GM23338 (cell line): Measurements from ENCODE around the gene NUPR1. TPM values are rescaled to one million over a fixed set of nuclear protein-coding genes. Genes with fewer than 3 reads are reported as not detected.

Source experiments
- ATAC-seq: fragments of 200-7000 bp; cut with Tn5 transposase; 3 replicates; pipeline ENCODE4 v1.9.1; 2020
- DNase-seq: peaks from one replicate; pipeline ENCODE4 v3.0.0-alpha.2; 2015; ENCODE audit warnings: low spot score
- H2AFZ ChIP-seq: fragments of 200-600 bp; sonication (generic); 2 replicates; pipeline ENCODE4 v1.8.0; 2016; ENCODE audit warnings: antibody characterized with exemption, mild to moderate bottlenecking, moderate library complexity
- H3F3A ChIP-seq: fragments of 200-600 bp; sonication (generic); replicated peaks from 2 replicates; pipeline ENCODE4 v1.8.0; 2017; ENCODE audit warnings: antibody characterized with exemption, mixed run types, low read depth
- H3K27ac ChIP-seq: fragments of 200-600 bp; sonication (generic); 2 replicates; pipeline ENCODE4 v1.6.1; 2016; ENCODE audit warnings: low read depth
- H3K27me3 ChIP-seq: fragments of 200-600 bp; sonication (generic); 2 replicates; pipeline ENCODE4 v1.8.0; 2016; ENCODE audit warnings: mild to moderate bottlenecking, mixed run types, moderate library complexity; ENCODE audit not compliant: insufficient read depth
- H3K36me3 ChIP-seq: fragments of 200-600 bp; sonication (generic); 2 replicates; pipeline ENCODE4 v1.8.0; 2016; ENCODE audit warnings: mild to moderate bottlenecking; ENCODE audit not compliant: insufficient read depth
- H3K4me1 ChIP-seq: fragments of 200-600 bp; sonication (generic); 2 replicates; pipeline ENCODE4 v1.8.0; 2016; ENCODE audit warnings: mild to moderate bottlenecking, moderate library complexity; ENCODE audit not compliant: insufficient read depth
- H3K4me2 ChIP-seq: fragments of 200-600 bp; sonication (generic); 2 replicates; pipeline ENCODE4 v1.7.1; 2017; ENCODE audit warnings: mixed run types
- H3K4me3 ChIP-seq: fragments of 200-600 bp; sonication (generic); 2 replicates; pipeline ENCODE4 v1.6.1; 2016; ENCODE audit warnings: mixed run types
- H3K79me2 ChIP-seq: fragments of 200-600 bp; sonication (generic); replicated peaks from 2 replicates; pipeline ENCODE4 v1.8.0; 2017; ENCODE audit warnings: mild to moderate bottlenecking; ENCODE audit not compliant: insufficient read depth
- H3K9me2 ChIP-seq: fragments of 200-600 bp; sonication (generic); 2 replicates; pipeline ENCODE4 v1.8.0; 2017; ENCODE audit not compliant: insufficient read depth
- H4K20me1 ChIP-seq: fragments of 200-600 bp; sonication (generic); replicated peaks from 2 replicates; pipeline ENCODE4 v1.8.0; 2017; ENCODE audit warnings: mild to moderate bottlenecking; ENCODE audit not compliant: insufficient read depth
- H3K27ac Mint-ChIP-seq: 2 replicates; pipeline ENCODE4 v1.8.0; 2020; ENCODE audit warnings: inconsistent platforms, mild to moderate bottlenecking, moderate library complexity, mixed read lengths
- H3K27me3 Mint-ChIP-seq: 3 replicates; pipeline ENCODE4 v1.8.0; 2022; ENCODE audit warnings: low read depth, mild to moderate bottlenecking, moderate library complexity, mixed read lengths, inconsistent platforms; ENCODE audit not compliant: insufficient read depth, poor library complexity
- H3K36me3 Mint-ChIP-seq: 3 replicates; pipeline ENCODE4 v1.8.0; 2021; ENCODE audit warnings: low read depth, mild to moderate bottlenecking, inconsistent platforms, moderate library complexity, mixed read lengths
- H3K4me1 Mint-ChIP-seq: 3 replicates; pipeline ENCODE4 v1.8.0; 2020; ENCODE audit warnings: mild to moderate bottlenecking, inconsistent platforms, mixed read lengths
- H3K4me3 Mint-ChIP-seq: 3 replicates; pipeline ENCODE4 v1.8.0; 2021; ENCODE audit warnings: moderate library complexity, mild to moderate bottlenecking, inconsistent platforms, mixed read lengths
- H3K9me3 Mint-ChIP-seq: 3 replicates; pipeline ENCODE4 v1.8.0; 2020; ENCODE audit warnings: moderate library complexity, mild to moderate bottlenecking, inconsistent platforms, mixed read lengths
- CREB1 ChIP-seq: fragments of 250-450 bp; sonication (Bioruptor Pico); IDR thresholded peaks from 2 replicates; pipeline ENCODE4 v1.5.0; 2020; ENCODE audit warnings: low read depth, mild to moderate bottlenecking, moderate library complexity
- EZH2 ChIP-seq: fragments of 200-600 bp; sonication (generic); IDR thresholded peaks from one replicate; pipeline ENCODE4 v1.8.0; 2017; ENCODE audit warnings: antibody characterized with exemption, mild to moderate bottlenecking, low read depth; ENCODE audit not compliant: unreplicated experiment
- EZH2phosphoT487 ChIP-seq: fragments of 200-600 bp; sonication (generic); IDR thresholded peaks from one replicate; pipeline ENCODE4 v1.8.1; 2018; ENCODE audit warnings: antibody characterized with exemption; ENCODE audit not compliant: unreplicated experiment
- JUNB ChIP-seq: IDR thresholded peaks from one replicate; pipeline ENCODE4 v1.6.1; 2016; ENCODE audit warnings: antibody characterized with exemption; ENCODE audit not compliant: unreplicated experiment
- NANOG ChIP-seq: IDR thresholded peaks from 2 replicates; pipeline ENCODE4 v1.6.1; 2016; ENCODE audit warnings: antibody characterized with exemption, borderline replicate concordance
- POLR2AphosphoS5 ChIP-seq: IDR thresholded peaks from 2 replicates; pipeline ENCODE4 v1.6.1; 2016; ENCODE audit warnings: antibody characterized with exemption, low read depth
- STAT1 ChIP-seq: IDR thresholded peaks from one replicate; pipeline ENCODE4 v1.6.1; 2016; ENCODE audit warnings: antibody characterized with exemption; ENCODE audit not compliant: unreplicated experiment
- ZNF114 ChIP-seq: fragments of 250-450 bp; sonication (Bioruptor Pico); IDR thresholded peaks from 2 replicates; pipeline ENCODE4 v1.5.0; 2020; ENCODE audit warnings: mild to moderate bottlenecking, moderate library complexity
- ZNF331 ChIP-seq: fragments of 250-450 bp; sonication (Bioruptor Pico); IDR thresholded peaks from 2 replicates; pipeline ENCODE4 v1.5.0; 2020; ENCODE audit warnings: low read depth, mild to moderate bottlenecking, moderate library complexity
- polyA plus RNA-seq: library from polyadenylated mRNA; unstranded; fragments of >200 nt; fragmentation: Nextera tagmentation; extraction: Ambion mirVana; gene quantifications from 2 replicates; pipeline ENCODE4 v1.2.1, GENCODE V29; 2016
- total RNA-seq: library from RNA; depleted of rRNA; stranded (reverse); fragments of >200 nt; shearing (Covaris generic); gene quantifications from 2 replicates; pipeline ENCODE4 v1.2.3, GENCODE V29; 2014
- TF ChIP-seq, protein P1 (sequence below), 2 experiments: fragments of 200-600 bp in 1 of 2; sonication (generic) in 1 of 2; conservative IDR thresholded peaks; 2 replicates each; pipeline versions ENCODE4 v1.5.1 to v1.6.1; 2016 to 2017; ENCODE audit warnings: antibody characterized with exemption in 2 of 2, low read depth in 2 of 2, mild to moderate bottlenecking in 2 of 2, moderate library complexity in 1 of 2
- TF ChIP-seq, protein P2 (sequence below): IDR thresholded peaks from one replicate; pipeline ENCODE4 v1.6.1; 2018; ENCODE audit warnings: antibody characterized with exemption; ENCODE audit not compliant: unreplicated experiment
- TF ChIP-seq, protein P3 (sequence below): fragments of 250-450 bp; sonication (Bioruptor Pico); IDR thresholded peaks from 2 replicates; pipeline ENCODE4 v1.5.0; 2020; ENCODE audit warnings: mild to moderate bottlenecking, moderate library complexity
- TF ChIP-seq, protein P4 (sequence below): IDR thresholded peaks from 2 replicates; pipeline ENCODE4 v1.6.1; 2016; ENCODE audit warnings: antibody characterized with exemption

Gene NUPR1
- total and polyA plus RNA-seq, 2 experiments from 2014 or later = 0.03 to 0.48 TPM

DNA sequence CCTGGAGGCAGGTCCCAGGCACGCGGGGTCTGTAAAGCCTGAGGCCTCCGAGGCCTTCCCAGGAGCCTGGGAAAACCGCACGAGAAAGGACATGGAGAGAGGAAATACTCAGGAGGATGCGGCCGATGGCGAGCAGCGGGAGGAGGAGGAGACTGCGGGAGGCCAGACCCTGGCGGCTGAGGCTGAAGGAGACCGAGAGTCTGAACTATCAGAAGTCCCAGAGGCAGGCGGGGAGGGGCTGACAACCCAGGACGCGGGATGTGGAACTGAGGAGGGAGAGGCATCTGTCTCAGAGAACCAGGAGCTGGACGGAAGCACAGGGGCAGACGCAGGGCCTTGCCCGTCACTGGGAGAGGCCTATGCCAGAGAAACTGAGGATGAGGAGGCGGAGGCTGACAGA is 41.9 kb downstream of the NUPR1 start:
- Histone ChIP-seq H3K4me3 (no peak overlapping the region), H3K4me2 (no peak overlapping the region), H3K36me3 (no peaks in the 10 kb centered on the region), H3K4me1 (no peaks in the 10 kb centered on the region), H3K27me3 (no peaks in the 10 kb centered on the region), H3F3A (no peaks in the 10 kb centered on the region), H4K20me1 (no peaks in the 10 kb centered on the region), H2AFZ (no peak overlapping the region), H3K9me2 (no peaks in the 10 kb centered on the region), H3K79me2 (no peaks in the 10 kb centered on the region), H3K27ac (no peak overlapping the region)
- DNase-seq = no peak
- Mint-ChIP-seq H3K27me3 (peaks cover 15% of the 10 kb centered on the region), H3K4me1 (no peaks in the 10 kb centered on the region), H3K27ac (no peak overlapping the region; the same call in 1 of the 2 replicates), H3K9me3 (no peaks in the 10 kb centered on the region), H3K4me3 (no peak overlapping the region), H3K36me3 (no peaks in the 10 kb centered on the region)
- ATAC-seq = no peak
- TF ChIP-seq, protein P1, sequence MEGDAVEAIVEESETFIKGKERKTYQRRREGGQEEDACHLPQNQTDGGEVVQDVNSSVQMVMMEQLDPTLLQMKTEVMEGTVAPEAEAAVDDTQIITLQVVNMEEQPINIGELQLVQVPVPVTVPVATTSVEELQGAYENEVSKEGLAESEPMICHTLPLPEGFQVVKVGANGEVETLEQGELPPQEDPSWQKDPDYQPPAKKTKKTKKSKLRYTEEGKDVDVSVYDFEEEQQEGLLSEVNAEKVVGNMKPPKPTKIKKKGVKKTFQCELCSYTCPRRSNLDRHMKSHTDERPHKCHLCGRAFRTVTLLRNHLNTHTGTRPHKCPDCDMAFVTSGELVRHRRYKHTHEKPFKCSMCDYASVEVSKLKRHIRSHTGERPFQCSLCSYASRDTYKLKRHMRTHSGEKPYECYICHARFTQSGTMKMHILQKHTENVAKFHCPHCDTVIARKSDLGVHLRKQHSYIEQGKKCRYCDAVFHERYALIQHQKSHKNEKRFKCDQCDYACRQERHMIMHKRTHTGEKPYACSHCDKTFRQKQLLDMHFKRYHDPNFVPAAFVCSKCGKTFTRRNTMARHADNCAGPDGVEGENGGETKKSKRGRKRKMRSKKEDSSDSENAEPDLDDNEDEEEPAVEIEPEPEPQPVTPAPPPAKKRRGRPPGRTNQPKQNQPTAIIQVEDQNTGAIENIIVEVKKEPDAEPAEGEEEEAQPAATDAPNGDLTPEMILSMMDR (conservative IDR thresholded peaks at IDR 0.05; ENCODE audit: low read depth in 2 of 2) = no peak
- TF ChIP-seq, protein P2, sequence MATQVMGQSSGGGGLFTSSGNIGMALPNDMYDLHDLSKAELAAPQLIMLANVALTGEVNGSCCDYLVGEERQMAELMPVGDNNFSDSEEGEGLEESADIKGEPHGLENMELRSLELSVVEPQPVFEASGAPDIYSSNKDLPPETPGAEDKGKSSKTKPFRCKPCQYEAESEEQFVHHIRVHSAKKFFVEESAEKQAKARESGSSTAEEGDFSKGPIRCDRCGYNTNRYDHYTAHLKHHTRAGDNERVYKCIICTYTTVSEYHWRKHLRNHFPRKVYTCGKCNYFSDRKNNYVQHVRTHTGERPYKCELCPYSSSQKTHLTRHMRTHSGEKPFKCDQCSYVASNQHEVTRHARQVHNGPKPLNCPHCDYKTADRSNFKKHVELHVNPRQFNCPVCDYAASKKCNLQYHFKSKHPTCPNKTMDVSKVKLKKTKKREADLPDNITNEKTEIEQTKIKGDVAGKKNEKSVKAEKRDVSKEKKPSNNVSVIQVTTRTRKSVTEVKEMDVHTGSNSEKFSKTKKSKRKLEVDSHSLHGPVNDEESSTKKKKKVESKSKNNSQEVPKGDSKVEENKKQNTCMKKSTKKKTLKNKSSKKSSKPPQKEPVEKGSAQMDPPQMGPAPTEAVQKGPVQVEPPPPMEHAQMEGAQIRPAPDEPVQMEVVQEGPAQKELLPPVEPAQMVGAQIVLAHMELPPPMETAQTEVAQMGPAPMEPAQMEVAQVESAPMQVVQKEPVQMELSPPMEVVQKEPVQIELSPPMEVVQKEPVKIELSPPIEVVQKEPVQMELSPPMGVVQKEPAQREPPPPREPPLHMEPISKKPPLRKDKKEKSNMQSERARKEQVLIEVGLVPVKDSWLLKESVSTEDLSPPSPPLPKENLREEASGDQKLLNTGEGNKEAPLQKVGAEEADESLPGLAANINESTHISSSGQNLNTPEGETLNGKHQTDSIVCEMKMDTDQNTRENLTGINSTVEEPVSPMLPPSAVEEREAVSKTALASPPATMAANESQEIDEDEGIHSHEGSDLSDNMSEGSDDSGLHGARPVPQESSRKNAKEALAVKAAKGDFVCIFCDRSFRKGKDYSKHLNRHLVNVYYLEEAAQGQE = no peak
- TF ChIP-seq NANOG (no peak), ZNF114 (no peak), STAT1 (no peak), EZH2 (no peak), CREB1 (CRISPR knock-in tag) (no peak), JUNB (no peak), POLR2AphosphoS5 (no peak), EZH2phosphoT487 (no peak), ZNF331 (no peak)
- TF ChIP-seq, protein P3, sequence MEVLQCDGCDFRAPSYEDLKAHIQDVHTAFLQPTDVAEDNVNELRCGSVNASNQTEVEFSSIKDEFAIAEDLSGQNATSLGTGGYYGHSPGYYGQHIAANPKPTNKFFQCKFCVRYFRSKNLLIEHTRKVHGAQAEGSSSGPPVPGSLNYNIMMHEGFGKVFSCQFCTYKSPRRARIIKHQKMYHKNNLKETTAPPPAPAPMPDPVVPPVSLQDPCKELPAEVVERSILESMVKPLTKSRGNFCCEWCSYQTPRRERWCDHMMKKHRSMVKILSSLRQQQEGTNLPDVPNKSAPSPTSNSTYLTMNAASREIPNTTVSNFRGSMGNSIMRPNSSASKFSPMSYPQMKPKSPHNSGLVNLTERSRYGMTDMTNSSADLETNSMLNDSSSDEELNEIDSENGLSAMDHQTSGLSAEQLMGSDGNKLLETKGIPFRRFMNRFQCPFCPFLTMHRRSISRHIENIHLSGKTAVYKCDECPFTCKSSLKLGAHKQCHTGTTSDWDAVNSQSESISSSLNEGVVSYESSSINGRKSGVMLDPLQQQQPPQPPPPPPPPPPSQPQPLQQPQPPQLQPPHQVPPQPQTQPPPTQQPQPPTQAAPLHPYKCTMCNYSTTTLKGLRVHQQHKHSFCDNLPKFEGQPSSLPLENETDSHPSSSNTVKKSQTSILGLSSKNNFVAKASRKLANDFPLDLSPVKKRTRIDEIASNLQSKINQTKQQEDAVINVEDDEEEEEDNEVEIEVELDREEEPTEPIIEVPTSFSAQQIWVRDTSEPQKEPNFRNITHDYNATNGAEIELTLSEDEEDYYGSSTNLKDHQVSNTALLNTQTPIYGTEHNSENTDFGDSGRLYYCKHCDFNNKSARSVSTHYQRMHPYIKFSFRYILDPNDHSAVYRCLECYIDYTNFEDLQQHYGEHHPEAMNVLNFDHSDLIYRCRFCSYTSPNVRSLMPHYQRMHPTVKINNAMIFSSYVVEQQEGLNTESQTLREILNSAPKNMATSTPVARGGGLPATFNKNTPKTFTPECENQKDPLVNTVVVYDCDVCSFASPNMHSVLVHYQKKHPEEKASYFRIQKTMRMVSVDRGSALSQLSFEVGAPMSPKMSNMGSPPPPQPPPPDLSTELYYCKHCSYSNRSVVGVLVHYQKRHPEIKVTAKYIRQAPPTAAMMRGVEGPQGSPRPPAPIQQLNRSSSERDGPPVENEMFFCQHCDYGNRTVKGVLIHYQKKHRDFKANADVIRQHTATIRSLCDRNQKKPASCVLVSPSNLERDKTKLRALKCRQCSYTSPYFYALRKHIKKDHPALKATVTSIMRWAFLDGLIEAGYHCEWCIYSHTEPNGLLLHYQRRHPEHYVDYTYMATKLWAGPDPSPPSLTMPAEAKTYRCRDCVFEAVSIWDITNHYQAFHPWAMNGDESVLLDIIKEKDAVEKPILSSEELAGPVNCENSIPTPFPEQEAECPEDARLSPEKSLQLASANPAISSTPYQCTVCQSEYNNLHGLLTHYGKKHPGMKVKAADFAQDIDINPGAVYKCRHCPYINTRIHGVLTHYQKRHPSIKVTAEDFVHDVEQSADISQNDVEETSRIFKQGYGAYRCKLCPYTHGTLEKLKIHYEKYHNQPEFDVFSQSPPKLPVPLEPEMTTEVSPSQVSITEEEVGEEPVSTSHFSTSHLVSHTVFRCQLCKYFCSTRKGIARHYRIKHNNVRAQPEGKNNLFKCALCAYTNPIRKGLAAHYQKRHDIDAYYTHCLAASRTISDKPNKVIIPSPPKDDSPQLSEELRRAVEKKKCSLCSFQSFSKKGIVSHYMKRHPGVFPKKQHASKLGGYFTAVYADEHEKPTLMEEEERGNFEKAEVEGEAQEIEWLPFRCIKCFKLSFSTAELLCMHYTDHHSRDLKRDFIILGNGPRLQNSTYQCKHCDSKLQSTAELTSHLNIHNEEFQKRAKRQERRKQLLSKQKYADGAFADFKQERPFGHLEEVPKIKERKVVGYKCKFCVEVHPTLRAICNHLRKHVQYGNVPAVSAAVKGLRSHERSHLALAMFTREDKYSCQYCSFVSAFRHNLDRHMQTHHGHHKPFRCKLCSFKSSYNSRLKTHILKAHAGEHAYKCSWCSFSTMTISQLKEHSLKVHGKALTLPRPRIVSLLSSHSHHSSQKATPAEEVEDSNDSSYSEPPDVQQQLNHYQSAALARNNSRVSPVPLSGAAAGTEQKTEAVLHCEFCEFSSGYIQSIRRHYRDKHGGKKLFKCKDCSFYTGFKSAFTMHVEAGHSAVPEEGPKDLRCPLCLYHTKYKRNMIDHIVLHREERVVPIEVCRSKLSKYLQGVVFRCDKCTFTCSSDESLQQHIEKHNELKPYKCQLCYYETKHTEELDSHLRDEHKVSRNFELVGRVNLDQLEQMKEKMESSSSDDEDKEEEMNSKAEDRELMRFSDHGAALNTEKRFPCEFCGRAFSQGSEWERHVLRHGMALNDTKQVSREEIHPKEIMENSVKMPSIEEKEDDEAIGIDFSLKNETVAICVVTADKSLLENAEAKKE (CRISPR knock-in tag) = no peak
- TF ChIP-seq, protein P4, sequence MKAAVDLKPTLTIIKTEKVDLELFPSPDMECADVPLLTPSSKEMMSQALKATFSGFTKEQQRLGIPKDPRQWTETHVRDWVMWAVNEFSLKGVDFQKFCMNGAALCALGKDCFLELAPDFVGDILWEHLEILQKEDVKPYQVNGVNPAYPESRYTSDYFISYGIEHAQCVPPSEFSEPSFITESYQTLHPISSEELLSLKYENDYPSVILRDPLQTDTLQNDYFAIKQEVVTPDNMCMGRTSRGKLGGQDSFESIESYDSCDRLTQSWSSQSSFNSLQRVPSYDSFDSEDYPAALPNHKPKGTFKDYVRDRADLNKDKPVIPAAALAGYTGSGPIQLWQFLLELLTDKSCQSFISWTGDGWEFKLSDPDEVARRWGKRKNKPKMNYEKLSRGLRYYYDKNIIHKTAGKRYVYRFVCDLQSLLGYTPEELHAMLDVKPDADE = no peak
